ENCODE data around the gene IQGAP3. TPM values are rescaled to one million over a fixed set of nuclear protein-coding genes. Genes with fewer than 3 reads are reported as not detected.

The IQGAP3 gene
- total and polyA plus RNA-seq, 2 donors (not counting 1 experiment from before 2014, with no cell fraction given): 0.07 to 0.12 TPM

DNA sequence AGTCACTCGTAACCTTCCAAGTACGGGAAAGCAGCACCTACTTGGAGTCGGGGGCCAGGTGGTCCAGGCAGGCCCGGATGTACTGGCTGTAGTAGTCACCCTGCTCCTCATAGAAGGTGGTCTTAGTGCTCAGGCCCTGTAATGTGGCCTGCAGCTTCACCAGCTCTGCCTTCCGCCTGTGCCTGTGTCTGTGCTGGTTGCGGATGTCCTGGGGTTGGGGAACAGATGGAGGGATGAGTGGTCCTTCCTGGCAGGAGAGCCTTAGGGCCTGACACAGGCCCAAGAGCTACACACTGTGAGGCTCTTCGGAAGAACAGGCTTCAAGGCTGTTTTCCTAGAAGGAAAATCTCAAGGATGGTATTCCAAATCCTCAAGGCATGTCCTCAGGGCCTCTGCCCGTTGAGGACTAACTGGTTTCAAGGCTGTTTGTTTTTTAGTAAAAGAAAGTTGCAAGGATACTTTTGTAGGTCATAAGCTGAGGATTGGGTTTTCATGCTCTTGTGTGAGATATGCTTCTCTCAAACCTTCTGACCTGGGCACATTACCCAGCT, 43.4 kb downstream of the IQGAP3 start:
- H3K9ac ChIP-seq (ENCODE audit: low read length): no peak overlapping the region
- no peaks in the 10 kb centered on the region for H3K36me3 ChIP-seq (replicated peaks in 1 of 2; ENCODE audit: control extremely low read depth in 1 of 2, control insufficient read depth in 1 of 2, extremely low read depth in 1 of 2, insufficient read depth in 2 of 2, low read length in 1 of 2)
- Mint-ChIP-seq H3K27ac (no peak overlapping the region), H3K4me3 (no peak overlapping the region), H3K4me1 (peaks cover 20% of the 10 kb centered on the region), H3K9me3 (ENCODE audit: insufficient read depth) (no peaks in the 10 kb centered on the region), H3K27me3 (no peaks in the 10 kb centered on the region)
- intact Hi-C loops (cut with micrococcal nuclease): no loop called here
- 97% methylated on average over 8 of the region's 8 CpGs for WGBS (ENCODE audit: insufficient coverage)
- no peak overlapping the region for H3K4me2 ChIP-seq (replicated peaks; ENCODE audit: low read depth, low read length, poor library complexity, severe bottlenecking)
- no peaks in the 10 kb centered on the region for H3K79me2 ChIP-seq (ENCODE audit: control insufficient read depth, insufficient read depth, low read length)
- no peak overlapping the region for H2AFZ ChIP-seq (ENCODE audit: insufficient read depth, low read depth, low read length, poor library complexity, severe bottlenecking)
- H3K9me3 ChIP-seq (ENCODE audit: control extremely low read depth in 1 of 3, control insufficient read depth in 2 of 3, insufficient read depth in 1 of 3, low read length in 2 of 3): no peaks in the 10 kb centered on the region
- CTCF ChIA-PET: interaction anchor here (2.3 kb wide), 1 partner anchor 48 kb away, joined by 12 read pairs; no protein-coding TSS in a partner anchor
- POLR2A ChIA-PET: interaction anchor here (0.7 kb wide), 1 partner anchor 63 kb away, joined by 5 read pairs; the partner anchor contains the start of gene NAXE
- no peak for DNase-seq
- no peaks in the 10 kb centered on the region for H3K27me3 ChIP-seq (replicated peaks in 1 of 4; ENCODE audit: control extremely low read depth in 1 of 4, control insufficient read depth in 3 of 4, insufficient read depth in 4 of 4, low read length in 3 of 4)
- peaks cover 15 to 20% of the 10 kb centered on the region in 2 donors for H3K4me1 ChIP-seq (ENCODE audit: control insufficient read depth in 2 of 2, insufficient read depth in 2 of 2, low read length in 2 of 2)
- H4K20me1 ChIP-seq (ENCODE audit: control insufficient read depth, insufficient read depth, low read length, poor library complexity, severe bottlenecking): no peaks in the 10 kb centered on the region
- TF ChIP-seq, protein P1, sequence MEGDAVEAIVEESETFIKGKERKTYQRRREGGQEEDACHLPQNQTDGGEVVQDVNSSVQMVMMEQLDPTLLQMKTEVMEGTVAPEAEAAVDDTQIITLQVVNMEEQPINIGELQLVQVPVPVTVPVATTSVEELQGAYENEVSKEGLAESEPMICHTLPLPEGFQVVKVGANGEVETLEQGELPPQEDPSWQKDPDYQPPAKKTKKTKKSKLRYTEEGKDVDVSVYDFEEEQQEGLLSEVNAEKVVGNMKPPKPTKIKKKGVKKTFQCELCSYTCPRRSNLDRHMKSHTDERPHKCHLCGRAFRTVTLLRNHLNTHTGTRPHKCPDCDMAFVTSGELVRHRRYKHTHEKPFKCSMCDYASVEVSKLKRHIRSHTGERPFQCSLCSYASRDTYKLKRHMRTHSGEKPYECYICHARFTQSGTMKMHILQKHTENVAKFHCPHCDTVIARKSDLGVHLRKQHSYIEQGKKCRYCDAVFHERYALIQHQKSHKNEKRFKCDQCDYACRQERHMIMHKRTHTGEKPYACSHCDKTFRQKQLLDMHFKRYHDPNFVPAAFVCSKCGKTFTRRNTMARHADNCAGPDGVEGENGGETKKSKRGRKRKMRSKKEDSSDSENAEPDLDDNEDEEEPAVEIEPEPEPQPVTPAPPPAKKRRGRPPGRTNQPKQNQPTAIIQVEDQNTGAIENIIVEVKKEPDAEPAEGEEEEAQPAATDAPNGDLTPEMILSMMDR (IDR thresholded peaks at IDR 0.05): no peak
- no peak for TF ChIP-seq EZH2 (IDR thresholded peaks at IDR 0.05; ENCODE audit: borderline replicate concordance, insufficient read depth, low read depth, low read length, poor library complexity, severe bottlenecking)
- H3K4me3 ChIP-seq (ENCODE audit: control extremely low read depth in 1 of 5, extremely low read depth in 1 of 5, insufficient read depth in 1 of 5, low read depth in 2 of 5, low read length in 4 of 5): no peak overlapping the region
- H3K27ac ChIP-seq (ENCODE audit: low read length in 2 of 2): no peak overlapping the region
- no peak for ATAC-seq (ENCODE audit: low read depth)

- no peak overlapping the region for H3K27ac ChIP-seq (ENCODE audit: low read length in 2 of 2)
- no peak overlapping the region for H2AFZ ChIP-seq (ENCODE audit: insufficient read depth, low read depth, low read length, poor library complexity, severe bottlenecking)
- H3K4me3 Mint-ChIP-seq: no peak overlapping the region
- no peak for DNase-seq
- H3K27me3 ChIP-seq (replicated peaks in 1 of 4; ENCODE audit: control extremely low read depth in 1 of 4, control insufficient read depth in 3 of 4, insufficient read depth in 4 of 4, low read length in 3 of 4): no peaks in the 10 kb centered on the region
- no peak overlapping the region for H3K27ac Mint-ChIP-seq
- POLR2A ChIA-PET: interaction anchor here (0.6 kb wide), 1 partner anchor 79 kb away, joined by 3 read pairs; no protein-coding TSS in a partner anchor
- intact Hi-C loops (cut with micrococcal nuclease): no loop called here
- no peak for ATAC-seq (ENCODE audit: low read depth)
- TF ChIP-seq, protein P1 (IDR thresholded peaks at IDR 0.05): no peak
- TF ChIP-seq EZH2 (IDR thresholded peaks at IDR 0.05; ENCODE audit: borderline replicate concordance, insufficient read depth, low read depth, low read length, poor library complexity, severe bottlenecking): no peak
- 92% methylated on average over 4 of the region's 5 CpGs for WGBS (ENCODE audit: insufficient coverage)
- H3K36me3 ChIP-seq (replicated peaks in 1 of 2; ENCODE audit: control extremely low read depth in 1 of 2, control insufficient read depth in 1 of 2, extremely low read depth in 1 of 2, insufficient read depth in 2 of 2, low read length in 1 of 2): no peaks in the 10 kb centered on the region
- H3K27me3 Mint-ChIP-seq: no peaks in the 10 kb centered on the region
- H3K9ac ChIP-seq (ENCODE audit: low read length): no peak overlapping the region
- H3K4me1 Mint-ChIP-seq: peaks cover 23% of the 10 kb centered on the region
- H3K9me3 ChIP-seq (ENCODE audit: control extremely low read depth in 1 of 3, control insufficient read depth in 2 of 3, insufficient read depth in 1 of 3, low read length in 2 of 3): no peaks in the 10 kb centered on the region
- CTCF ChIA-PET: interaction anchor here (2.3 kb wide), 1 partner anchor 47 kb away, joined by 12 read pairs; no protein-coding TSS in a partner anchor
- peaks cover 20 to 24% of the 10 kb centered on the region in 2 donors for H3K4me1 ChIP-seq (ENCODE audit: control insufficient read depth in 2 of 2, insufficient read depth in 2 of 2, low read length in 2 of 2)
- no peak overlapping the region for H3K4me3 ChIP-seq (ENCODE audit: control extremely low read depth in 1 of 5, extremely low read depth in 1 of 5, insufficient read depth in 1 of 5, low read depth in 2 of 5, low read length in 4 of 5)
- H3K4me2 ChIP-seq (replicated peaks; ENCODE audit: low read depth, low read length, poor library complexity, severe bottlenecking): no peak overlapping the region
- no peaks in the 10 kb centered on the region for H4K20me1 ChIP-seq (ENCODE audit: control insufficient read depth, insufficient read depth, low read length, poor library complexity, severe bottlenecking)
- H3K79me2 ChIP-seq (ENCODE audit: control insufficient read depth, insufficient read depth, low read length): no peaks in the 10 kb centered on the region
- no peaks in the 10 kb centered on the region for H3K9me3 Mint-ChIP-seq (ENCODE audit: insufficient read depth)
Measured at GRCh38 chr1:156528231-156528630, 44.1 kb downstream of the IQGAP3 start.
